ENCODE measurements around the gene RBMS3. TPM values are rescaled to one million over a fixed set of nuclear protein-coding genes. Genes with fewer than 3 reads are reported as not detected.

RBMS3 gene
- total and polyA plus RNA-seq, 2 of the 8 experiments (the other 6 are each of a cell fraction or from before 2014, with no cell fraction given): 3.7 to 6.9 TPM

- TF ChIP-seq JUN (IDR thresholded peaks at IDR 0.05; ENCODE audit: low read depth, low read length): no peak
Measured at GRCh38 chr3:29255854-29256696, 24.8 kb upstream of the RBMS3 start (continued).
